Measurements from ENCODE around the gene WASF2. TPM values are rescaled to one million over a fixed set of nuclear protein-coding genes. Genes with fewer than 3 reads are reported as not detected.

Gene WASF2
- total RNA-seq, 1 experiment from 2014 or later = 65.9 TPM

DNA sequence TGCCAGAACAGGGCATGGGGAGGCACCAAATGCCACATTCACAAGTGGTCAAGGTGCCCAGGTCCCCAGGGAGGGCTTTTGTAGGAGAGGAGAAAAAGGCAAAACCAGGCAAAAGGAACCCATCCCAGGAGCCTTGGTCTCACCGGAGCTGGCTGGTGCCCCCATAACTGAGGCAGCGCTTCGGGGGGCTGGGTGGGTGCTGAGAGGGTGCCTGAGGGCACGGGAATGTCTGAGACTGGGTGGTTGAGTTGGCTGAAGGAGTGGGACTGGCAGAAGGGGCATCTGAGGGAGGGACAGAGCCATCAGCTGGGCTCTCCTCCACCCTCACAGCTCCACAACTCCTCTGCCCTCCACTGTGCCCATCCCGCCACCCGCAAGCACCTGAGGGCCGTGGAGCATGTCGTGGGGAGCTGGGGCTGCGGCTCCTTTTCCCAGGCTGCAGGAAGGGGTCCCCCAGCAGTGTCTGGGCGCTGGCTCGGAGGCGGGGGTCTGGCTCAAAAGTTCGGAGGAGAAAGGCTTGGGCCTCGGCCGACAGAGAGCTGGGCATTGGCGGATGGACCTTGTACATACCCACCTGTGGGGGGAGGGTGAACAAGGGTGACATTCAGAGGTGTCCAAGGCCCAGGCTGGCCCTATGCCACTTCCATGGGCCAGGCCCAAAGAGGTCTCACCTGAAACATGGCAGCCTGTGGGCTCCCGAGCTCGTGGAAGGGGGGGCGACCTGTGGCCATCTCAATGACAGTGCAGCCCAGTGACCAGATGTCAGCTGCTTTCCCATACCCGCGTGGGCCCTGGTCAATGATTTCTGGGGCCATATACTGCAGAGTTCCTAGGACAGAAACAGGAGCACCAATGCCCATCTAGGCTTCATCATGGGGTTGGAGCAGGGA is 131.7 kb downstream of the WASF2 start:
- Histone ChIP-seq H3K27me3 (ENCODE audit: insufficient read depth, low read length) (peaks cover 19% of the 10 kb centered on the region; the same call in 1 of the 2 replicates), H4K5ac (ENCODE audit: insufficient read length, low read depth, low read length) (no peak overlapping the region), H3K9ac (ENCODE audit: extremely low read depth, insufficient read length, low read length) (no peak overlapping the region), H3K4me1 (ENCODE audit: insufficient read depth, low read length) (peaks cover 3% of the 10 kb centered on the region; the same call in 1 of the 2 replicates), H3K4ac (ENCODE audit: low read depth, low read length) (no peak overlapping the region), H4K8ac (replicated peaks; ENCODE audit: insufficient read length, low read depth, low read length) (no peak overlapping the region), H3T11ph (ENCODE audit: low read length) (no peak overlapping the region), H3K4me2 (ENCODE audit: insufficient read depth, insufficient read length, low read length) (no peak overlapping the region), H2AK5ac (ENCODE audit: insufficient read length, low read length) (no peak overlapping the region), H2AFZ (ENCODE audit: low read length) (no peak overlapping the region), H2BK5ac (ENCODE audit: insufficient read length, low read length) (no peak overlapping the region), H4K20me1 (ENCODE audit: control insufficient read depth, insufficient read depth, insufficient read length) (peaks cover 4% of the 10 kb centered on the region), H3K14ac (ENCODE audit: insufficient read depth, low read length) (no peak overlapping the region), H3K79me1 (ENCODE audit: insufficient read depth, low read depth, low read length, poor library complexity, severe bottlenecking) (no peaks in the 10 kb centered on the region), H3K9me3 (ENCODE audit: control insufficient read depth, low read depth, low read length) (no peaks in the 10 kb centered on the region), H3K27ac (ENCODE audit: insufficient read length, low read depth, low read length) (no peak overlapping the region), H3K23me2 (ENCODE audit: insufficient read length, low read depth, low read length, poor library complexity, severe bottlenecking) (peaks cover 13% of the 10 kb centered on the region), H2BK20ac (ENCODE audit: low read depth, low read length, poor library complexity, severe bottlenecking) (no peak overlapping the region), H2BK12ac (ENCODE audit: insufficient read length, low read depth, low read length) (no peak overlapping the region), H2BK120ac (ENCODE audit: low read depth, low read length, poor library complexity, severe bottlenecking) (no peak overlapping the region), H3K18ac (ENCODE audit: insufficient read length, low read depth, low read length) (no peak overlapping the region), H4K91ac (ENCODE audit: insufficient read length, low read depth, low read length) (no peak overlapping the region), H2BK15ac (ENCODE audit: low read depth, low read length) (no peak overlapping the region), H3K23ac (ENCODE audit: insufficient read length, low read depth, low read length) (no peak overlapping the region), H3K56ac (ENCODE audit: insufficient read length, low read depth, low read length) (no peak overlapping the region), H3K79me2 (ENCODE audit: insufficient read depth, low read length) (no peaks in the 10 kb centered on the region)
- no CpG with 5 or more reads among the region's 21 CpGs for WGBS (ENCODE audit: extremely low coverage, insufficient read length, low lambda C conversion rate)
- no peaks in the 10 kb centered on the region; a peak in 1 of 5 replicates for H3K9me3 Mint-ChIP-seq
- H3K4me1 Mint-ChIP-seq = peaks cover 12 to 25% of the 10 kb centered on the region in 2 experiments
- no peak overlapping the region for H3K27ac Mint-ChIP-seq
- TF ChIP-seq, protein P1, sequence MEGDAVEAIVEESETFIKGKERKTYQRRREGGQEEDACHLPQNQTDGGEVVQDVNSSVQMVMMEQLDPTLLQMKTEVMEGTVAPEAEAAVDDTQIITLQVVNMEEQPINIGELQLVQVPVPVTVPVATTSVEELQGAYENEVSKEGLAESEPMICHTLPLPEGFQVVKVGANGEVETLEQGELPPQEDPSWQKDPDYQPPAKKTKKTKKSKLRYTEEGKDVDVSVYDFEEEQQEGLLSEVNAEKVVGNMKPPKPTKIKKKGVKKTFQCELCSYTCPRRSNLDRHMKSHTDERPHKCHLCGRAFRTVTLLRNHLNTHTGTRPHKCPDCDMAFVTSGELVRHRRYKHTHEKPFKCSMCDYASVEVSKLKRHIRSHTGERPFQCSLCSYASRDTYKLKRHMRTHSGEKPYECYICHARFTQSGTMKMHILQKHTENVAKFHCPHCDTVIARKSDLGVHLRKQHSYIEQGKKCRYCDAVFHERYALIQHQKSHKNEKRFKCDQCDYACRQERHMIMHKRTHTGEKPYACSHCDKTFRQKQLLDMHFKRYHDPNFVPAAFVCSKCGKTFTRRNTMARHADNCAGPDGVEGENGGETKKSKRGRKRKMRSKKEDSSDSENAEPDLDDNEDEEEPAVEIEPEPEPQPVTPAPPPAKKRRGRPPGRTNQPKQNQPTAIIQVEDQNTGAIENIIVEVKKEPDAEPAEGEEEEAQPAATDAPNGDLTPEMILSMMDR (conservative IDR thresholded peaks at IDR 0.05) = no peak
- no peak overlapping the region; a peak in 1 of 5 replicates for H3K4me3 Mint-ChIP-seq
- peaks cover 0 to 13% (median 3%) of the 10 kb centered on the region in 3 experiments; a peak in 4 of 7 replicates for H3K36me3 Mint-ChIP-seq (ENCODE audit: insufficient read depth in 1 of 3, low read depth in 3 of 3)
- no peak for DNase-seq
- peaks cover 63% of the 10 kb centered on the region for H3K27me3 Mint-ChIP-seq (ENCODE audit: low read depth)
